ENCODE results near the gene GNPTAB. TPM values are rescaled to one million over a fixed set of nuclear protein-coding genes. Genes with fewer than 3 reads are reported as not detected.

GNPTAB gene
- total RNA-seq, 1 donor from 2014 or later = 25.9 TPM

DNA sequence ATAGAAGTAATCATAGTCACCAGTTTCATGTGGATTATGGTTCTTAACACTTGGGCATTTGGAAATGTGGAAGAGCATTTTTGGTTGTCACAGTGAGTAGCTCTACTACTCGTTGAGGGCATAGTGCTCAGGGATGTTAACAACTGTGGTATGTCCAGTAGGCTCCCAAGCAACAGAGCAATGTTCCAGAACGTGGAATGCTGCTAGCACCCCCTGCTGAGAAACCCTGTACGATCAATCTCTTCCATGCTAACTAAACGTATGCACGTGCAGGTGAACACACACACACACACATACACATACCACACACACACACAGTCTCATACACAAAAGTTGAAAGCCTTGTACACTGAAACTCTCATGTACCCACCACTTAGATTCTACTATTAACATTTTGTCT is 16.6 kb upstream of the GNPTAB start:
- H3K36me3 Mint-ChIP-seq (ENCODE audit: low read depth) = no peaks in the 10 kb centered on the region
- no peaks in the 10 kb centered on the region for H3K27me3 Mint-ChIP-seq (ENCODE audit: low read depth)
- TF ChIP-seq, protein P1, sequence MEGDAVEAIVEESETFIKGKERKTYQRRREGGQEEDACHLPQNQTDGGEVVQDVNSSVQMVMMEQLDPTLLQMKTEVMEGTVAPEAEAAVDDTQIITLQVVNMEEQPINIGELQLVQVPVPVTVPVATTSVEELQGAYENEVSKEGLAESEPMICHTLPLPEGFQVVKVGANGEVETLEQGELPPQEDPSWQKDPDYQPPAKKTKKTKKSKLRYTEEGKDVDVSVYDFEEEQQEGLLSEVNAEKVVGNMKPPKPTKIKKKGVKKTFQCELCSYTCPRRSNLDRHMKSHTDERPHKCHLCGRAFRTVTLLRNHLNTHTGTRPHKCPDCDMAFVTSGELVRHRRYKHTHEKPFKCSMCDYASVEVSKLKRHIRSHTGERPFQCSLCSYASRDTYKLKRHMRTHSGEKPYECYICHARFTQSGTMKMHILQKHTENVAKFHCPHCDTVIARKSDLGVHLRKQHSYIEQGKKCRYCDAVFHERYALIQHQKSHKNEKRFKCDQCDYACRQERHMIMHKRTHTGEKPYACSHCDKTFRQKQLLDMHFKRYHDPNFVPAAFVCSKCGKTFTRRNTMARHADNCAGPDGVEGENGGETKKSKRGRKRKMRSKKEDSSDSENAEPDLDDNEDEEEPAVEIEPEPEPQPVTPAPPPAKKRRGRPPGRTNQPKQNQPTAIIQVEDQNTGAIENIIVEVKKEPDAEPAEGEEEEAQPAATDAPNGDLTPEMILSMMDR (IDR thresholded peaks at IDR 0.05) = no peak
- H3K4me1 Mint-ChIP-seq (ENCODE audit: low read depth) = no peaks in the 10 kb centered on the region
- no peak for DNase-seq (ENCODE audit: low spot score)
- no peaks in the 10 kb centered on the region for H3K9me3 Mint-ChIP-seq (ENCODE audit: low read depth)
- H3K27ac Mint-ChIP-seq (ENCODE audit: unreplicated experiment) = no peak overlapping the region
- H3K4me3 Mint-ChIP-seq (ENCODE audit: unreplicated experiment) = no peak overlapping the region

DNA sequence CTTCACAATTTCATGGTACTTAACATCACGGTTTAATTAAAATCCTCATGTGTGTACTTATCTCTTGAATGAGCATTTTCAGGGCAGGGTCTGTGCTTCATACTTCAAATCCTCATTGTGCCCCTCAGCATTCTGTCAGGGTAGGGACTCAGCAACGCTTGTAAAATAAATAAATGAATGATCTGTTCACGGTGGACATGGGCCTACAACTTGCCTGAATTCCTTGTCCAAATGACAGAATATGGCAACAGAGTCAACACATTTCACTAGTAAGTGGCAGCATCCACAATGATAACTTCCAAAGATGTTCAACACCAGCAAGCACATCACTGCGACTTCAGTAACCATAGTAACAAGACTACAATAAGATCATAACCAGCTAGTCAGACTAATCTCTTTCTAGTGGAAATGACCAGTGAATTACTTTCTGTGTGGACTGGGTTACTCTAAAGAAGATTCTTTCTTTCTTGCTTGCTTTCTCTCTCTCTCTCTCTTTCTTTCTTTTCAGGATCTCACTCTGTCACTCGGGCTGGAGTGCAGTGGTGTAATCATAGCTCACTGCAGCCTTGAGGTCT is 14.5 kb upstream of the GNPTAB start:
- peaks cover 2% of the 10 kb centered on the region for H3K27me3 Mint-ChIP-seq (ENCODE audit: low read depth)
- no peak overlapping the region for H3K4me3 Mint-ChIP-seq (ENCODE audit: unreplicated experiment)
- DNase-seq (ENCODE audit: low spot score) = no peak
- TF ChIP-seq, protein P1 (IDR thresholded peaks at IDR 0.05) = no peak
- no peaks in the 10 kb centered on the region for H3K4me1 Mint-ChIP-seq (ENCODE audit: low read depth)
- no peak overlapping the region for H3K27ac Mint-ChIP-seq (ENCODE audit: unreplicated experiment)
- no peaks in the 10 kb centered on the region for H3K9me3 Mint-ChIP-seq (ENCODE audit: low read depth)
- H3K36me3 Mint-ChIP-seq (ENCODE audit: low read depth) = no peaks in the 10 kb centered on the region

DNA sequence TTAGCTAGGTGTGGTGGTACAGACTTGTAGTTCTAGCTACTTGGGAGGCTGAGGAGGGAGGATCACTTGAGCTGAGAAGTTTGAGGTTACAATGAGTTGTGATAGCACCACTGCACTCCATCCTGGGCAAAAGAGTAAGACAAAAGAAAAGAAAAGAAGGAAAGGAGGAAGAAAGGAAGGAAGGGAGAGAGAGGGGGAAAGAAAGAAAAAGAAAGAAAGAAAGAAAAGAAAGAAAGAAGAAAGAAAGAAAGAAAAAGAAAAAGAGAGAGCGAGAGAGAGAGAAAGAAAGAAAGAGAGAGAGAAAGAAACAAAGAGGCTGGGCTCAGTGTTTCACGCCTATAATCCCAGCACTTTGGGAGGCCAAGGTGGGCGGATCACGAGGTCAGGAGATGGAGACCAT is 10.3 kb upstream of the GNPTAB start:
- Mint-ChIP-seq H3K4me1 (ENCODE audit: low read depth) (no peaks in the 10 kb centered on the region), H3K27me3 (ENCODE audit: low read depth) (peaks cover 2% of the 10 kb centered on the region), H3K9me3 (ENCODE audit: low read depth) (no peaks in the 10 kb centered on the region), H3K36me3 (ENCODE audit: low read depth) (no peaks in the 10 kb centered on the region), H3K4me3 (ENCODE audit: unreplicated experiment) (no peak overlapping the region), H3K27ac (ENCODE audit: unreplicated experiment) (no peak overlapping the region)
- TF ChIP-seq, protein P1 (IDR thresholded peaks at IDR 0.05) = no peak
- no peak for DNase-seq (ENCODE audit: low spot score)

DNA sequence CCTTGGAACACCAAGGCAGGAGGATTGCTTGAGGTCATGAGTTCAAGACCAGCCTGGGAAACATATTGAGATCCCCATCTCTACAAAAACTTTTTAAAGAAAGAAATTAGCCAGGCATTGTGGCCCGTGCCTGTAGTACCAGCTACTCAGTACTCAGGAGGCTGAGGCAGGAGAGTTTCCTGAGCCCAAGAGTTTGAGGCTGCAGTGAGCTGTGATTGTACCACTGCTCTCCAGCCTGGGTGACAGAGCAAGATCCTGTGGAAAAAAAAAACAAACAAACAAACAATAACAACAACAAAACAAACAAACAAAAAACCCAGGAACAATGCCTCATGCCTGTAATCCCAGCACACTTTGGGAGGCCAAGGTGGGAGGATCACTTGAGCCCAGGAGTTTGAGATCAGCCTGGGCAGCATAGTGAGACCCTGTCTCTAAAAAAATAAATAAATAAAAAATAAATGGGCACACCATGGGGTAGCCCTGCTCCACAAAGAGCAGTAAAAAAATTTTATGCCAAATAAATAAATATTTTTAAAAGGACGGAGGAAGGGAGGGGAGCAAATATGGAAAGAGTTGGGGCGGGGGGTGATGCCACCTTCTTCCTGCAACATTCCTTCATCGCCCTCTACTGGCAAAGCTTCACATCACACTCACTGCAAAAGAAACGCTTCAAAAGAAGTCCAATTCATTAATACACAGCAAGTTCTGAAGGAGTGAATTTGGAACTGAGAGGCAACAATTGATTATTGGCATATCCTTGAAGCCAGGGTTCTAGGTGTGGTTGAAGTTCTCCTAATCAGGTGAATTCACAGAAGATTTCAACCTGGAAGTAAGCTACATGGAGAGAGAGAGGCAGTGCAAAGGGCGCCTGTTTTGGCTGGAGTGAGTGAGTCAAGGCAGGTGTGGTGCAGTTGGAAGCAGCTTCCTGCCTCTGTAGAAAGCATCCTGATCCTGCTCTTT is 8.8 kb upstream of the GNPTAB start:
- Mint-ChIP-seq H3K27me3 (ENCODE audit: low read depth) (peaks cover 2% of the 10 kb centered on the region), H3K36me3 (ENCODE audit: low read depth) (no peaks in the 10 kb centered on the region), H3K9me3 (ENCODE audit: low read depth) (no peaks in the 10 kb centered on the region), H3K4me1 (ENCODE audit: low read depth) (no peaks in the 10 kb centered on the region), H3K4me3 (ENCODE audit: unreplicated experiment) (no peak overlapping the region), H3K27ac (ENCODE audit: unreplicated experiment) (no peak overlapping the region)
- TF ChIP-seq, protein P1 (IDR thresholded peaks at IDR 0.05) = peak; percentile 97
- DNase-seq (ENCODE audit: low spot score) = no peak

DNA sequence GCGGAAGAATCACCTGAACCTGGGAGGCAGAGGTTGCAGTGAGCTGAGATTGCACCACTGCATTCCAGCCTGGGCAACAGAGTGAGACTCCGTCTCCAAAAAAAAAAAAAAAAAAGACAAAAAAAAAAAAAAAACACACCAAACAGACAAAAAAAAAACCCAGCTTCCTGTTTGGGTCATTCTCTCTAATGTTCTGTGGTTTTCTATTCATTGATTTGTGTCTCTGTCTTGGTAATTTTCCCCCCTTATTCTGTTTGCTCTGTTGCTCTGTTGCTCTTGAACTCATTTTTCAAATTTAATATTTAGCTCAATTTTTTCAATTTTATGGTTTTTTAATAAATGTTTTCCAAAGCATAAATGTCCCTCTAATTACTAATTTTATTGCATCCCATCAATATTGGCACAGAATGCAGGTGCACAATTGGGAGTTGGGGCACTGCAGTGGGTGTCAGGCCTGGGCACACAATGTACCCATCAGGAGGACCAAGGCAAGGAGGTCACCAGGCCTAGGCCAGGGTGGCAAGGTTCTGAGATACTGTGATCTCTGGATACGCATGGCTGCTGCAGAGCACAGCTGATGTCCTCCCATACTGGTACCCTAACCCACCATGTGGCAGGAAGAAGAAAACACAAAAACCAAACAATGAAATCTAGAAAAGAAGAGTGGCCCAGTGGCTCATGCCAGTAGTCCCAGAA is 8.0 kb upstream of the GNPTAB start:
- TF ChIP-seq, protein P1 (IDR thresholded peaks at IDR 0.05) = no peak
- Mint-ChIP-seq H3K9me3 (ENCODE audit: low read depth) (no peaks in the 10 kb centered on the region), H3K4me1 (ENCODE audit: low read depth) (no peaks in the 10 kb centered on the region), H3K4me3 (ENCODE audit: unreplicated experiment) (no peak overlapping the region), H3K27me3 (ENCODE audit: low read depth) (peaks cover 2% of the 10 kb centered on the region), H3K36me3 (ENCODE audit: low read depth) (no peaks in the 10 kb centered on the region), H3K27ac (ENCODE audit: unreplicated experiment) (no peak overlapping the region)
- no peak for DNase-seq (ENCODE audit: low spot score)

All from chondrocyte (in vitro differentiated cells).